ENCODE data around the gene TUBG1.

DNA sequence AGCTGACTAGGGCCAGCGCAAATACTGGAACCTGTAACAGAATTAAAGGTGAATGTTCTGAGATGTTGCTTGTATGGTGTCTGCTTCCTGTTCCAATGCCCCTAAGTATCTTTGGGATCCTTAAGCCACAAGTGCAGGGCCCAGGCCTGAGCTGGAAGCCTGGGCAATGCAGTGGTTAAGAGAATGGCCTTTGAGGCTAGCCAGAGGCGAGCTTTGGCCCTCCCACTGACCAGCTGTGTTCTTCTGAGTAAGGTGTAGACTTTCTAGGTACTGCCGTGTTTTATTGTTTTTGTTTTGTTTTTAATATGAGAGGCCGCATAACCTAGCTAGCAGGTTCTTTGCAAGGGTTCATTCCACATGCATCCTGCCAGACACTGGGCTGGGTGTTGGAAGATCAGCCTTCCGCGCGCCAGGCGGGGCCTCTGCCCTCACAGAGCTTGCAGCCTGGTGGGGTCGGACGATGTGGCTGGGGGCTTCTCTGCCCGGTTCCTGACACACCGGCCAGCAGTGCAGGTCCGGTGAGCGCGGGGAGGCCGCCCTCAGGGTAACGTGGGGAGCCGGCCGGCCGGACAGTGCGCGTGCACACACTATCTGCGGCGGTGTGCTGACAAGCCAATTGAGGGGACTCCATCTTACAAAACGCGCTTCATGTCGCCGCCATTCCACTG is 43.1 kb upstream of the TUBG1 start:
- no peak for TF ChIP-seq TCF12 (IDR thresholded peaks at IDR 0.05; ENCODE audit: low read depth)
- TF ChIP-seq, protein P1, sequence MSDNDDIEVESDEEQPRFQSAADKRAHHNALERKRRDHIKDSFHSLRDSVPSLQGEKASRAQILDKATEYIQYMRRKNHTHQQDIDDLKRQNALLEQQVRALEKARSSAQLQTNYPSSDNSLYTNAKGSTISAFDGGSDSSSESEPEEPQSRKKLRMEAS (IDR thresholded peaks at IDR 0.05): no peak
- TF ChIP-seq, protein P2, sequence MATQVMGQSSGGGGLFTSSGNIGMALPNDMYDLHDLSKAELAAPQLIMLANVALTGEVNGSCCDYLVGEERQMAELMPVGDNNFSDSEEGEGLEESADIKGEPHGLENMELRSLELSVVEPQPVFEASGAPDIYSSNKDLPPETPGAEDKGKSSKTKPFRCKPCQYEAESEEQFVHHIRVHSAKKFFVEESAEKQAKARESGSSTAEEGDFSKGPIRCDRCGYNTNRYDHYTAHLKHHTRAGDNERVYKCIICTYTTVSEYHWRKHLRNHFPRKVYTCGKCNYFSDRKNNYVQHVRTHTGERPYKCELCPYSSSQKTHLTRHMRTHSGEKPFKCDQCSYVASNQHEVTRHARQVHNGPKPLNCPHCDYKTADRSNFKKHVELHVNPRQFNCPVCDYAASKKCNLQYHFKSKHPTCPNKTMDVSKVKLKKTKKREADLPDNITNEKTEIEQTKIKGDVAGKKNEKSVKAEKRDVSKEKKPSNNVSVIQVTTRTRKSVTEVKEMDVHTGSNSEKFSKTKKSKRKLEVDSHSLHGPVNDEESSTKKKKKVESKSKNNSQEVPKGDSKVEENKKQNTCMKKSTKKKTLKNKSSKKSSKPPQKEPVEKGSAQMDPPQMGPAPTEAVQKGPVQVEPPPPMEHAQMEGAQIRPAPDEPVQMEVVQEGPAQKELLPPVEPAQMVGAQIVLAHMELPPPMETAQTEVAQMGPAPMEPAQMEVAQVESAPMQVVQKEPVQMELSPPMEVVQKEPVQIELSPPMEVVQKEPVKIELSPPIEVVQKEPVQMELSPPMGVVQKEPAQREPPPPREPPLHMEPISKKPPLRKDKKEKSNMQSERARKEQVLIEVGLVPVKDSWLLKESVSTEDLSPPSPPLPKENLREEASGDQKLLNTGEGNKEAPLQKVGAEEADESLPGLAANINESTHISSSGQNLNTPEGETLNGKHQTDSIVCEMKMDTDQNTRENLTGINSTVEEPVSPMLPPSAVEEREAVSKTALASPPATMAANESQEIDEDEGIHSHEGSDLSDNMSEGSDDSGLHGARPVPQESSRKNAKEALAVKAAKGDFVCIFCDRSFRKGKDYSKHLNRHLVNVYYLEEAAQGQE (IDR thresholded peaks at IDR 0.05; ENCODE audit: low read depth): no peak
- no peak for TF ChIP-seq EP300 (IDR thresholded peaks at IDR 0.05; ENCODE audit: borderline replicate concordance)
- no peak for TF ChIP-seq TAF1 (IDR thresholded peaks at IDR 0.05; ENCODE audit: low read depth)
- peak; percentile 87; the same call in 1 of the 2 replicates for TF ChIP-seq YY1 (IDR thresholded peaks at IDR 0.05; ENCODE audit: low read depth)
- TF ChIP-seq RAD21 (IDR thresholded peaks at IDR 0.05; ENCODE audit: low read depth): no peak
- no peak for TF ChIP-seq FOXM1 (IDR thresholded peaks at IDR 0.05; ENCODE audit: borderline replicate concordance, low read depth)
- no peak for TF ChIP-seq EGR1 (IDR thresholded peaks at IDR 0.05)
- TF ChIP-seq NFIC (IDR thresholded peaks at IDR 0.05): no peak
- TF ChIP-seq ZBTB7A (IDR thresholded peaks at IDR 0.05; ENCODE audit: low read depth): no peak
- no peak for TF ChIP-seq CEBPB (IDR thresholded peaks at IDR 0.05)
- TF ChIP-seq, protein P3, sequence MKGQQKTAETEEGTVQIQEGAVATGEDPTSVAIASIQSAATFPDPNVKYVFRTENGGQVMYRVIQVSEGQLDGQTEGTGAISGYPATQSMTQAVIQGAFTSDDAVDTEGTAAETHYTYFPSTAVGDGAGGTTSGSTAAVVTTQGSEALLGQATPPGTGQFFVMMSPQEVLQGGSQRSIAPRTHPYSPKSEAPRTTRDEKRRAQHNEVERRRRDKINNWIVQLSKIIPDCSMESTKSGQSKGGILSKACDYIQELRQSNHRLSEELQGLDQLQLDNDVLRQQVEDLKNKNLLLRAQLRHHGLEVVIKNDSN (IDR thresholded peaks at IDR 0.05): no peak

All from Ishikawa (cell line).